Kidney epithelial cell (primary cell): ENCODE data around the gene SLC51B. TPM values are rescaled to one million over a fixed set of nuclear protein-coding genes. Genes with fewer than 3 reads are reported as not detected.

Experiments used
- DNase-seq: peaks from one replicate; pipeline ENCODE4 v3.0.0-alpha.2; 2010; ENCODE audit warnings: low read depth
- H3K27me3 ChIP-seq: 2 replicates; pipeline ENCODE4 v1.6.0; 2011; ENCODE audit warnings: low read length; ENCODE audit not compliant: control insufficient read depth, insufficient read depth
- H3K36me3 ChIP-seq: 2 replicates; pipeline ENCODE4 v1.5.1; 2011; ENCODE audit warnings: low read length; ENCODE audit not compliant: control insufficient read depth, insufficient read depth
- H3K4me3 ChIP-seq: 2 replicates; pipeline ENCODE4 v1.5.1; 2011; ENCODE audit warnings: low read depth, mild to moderate bottlenecking, control low read depth, low read length
- CTCF ChIP-seq: IDR thresholded peaks from 2 replicates; pipeline ENCODE4 v1.5.1; 2011; ENCODE audit warnings: mild to moderate bottlenecking, moderate library complexity, low read length, control low read depth, inconsistent platforms; ENCODE audit not compliant: insufficient read depth, poor library complexity, severe bottlenecking
- total RNA-seq: library from RNA; depleted of rRNA; stranded (reverse); fragments of >200 nt; gene quantifications from 2 replicates; pipeline ENCODE4 v1.2.3, GENCODE V29; 2015

SLC51B gene
- total RNA-seq, 1 donor from 2014 or later = not detected

GRCh38 chr15:65084500-65085206 is 39.5 kb downstream of the SLC51B start:
- DNase-seq = no peak
- TF ChIP-seq CTCF = no peak
- Histone ChIP-seq H3K4me3 (no peak overlapping the region), H3K27me3 (peaks cover 38% of the 10 kb centered on the region), H3K36me3 (no peaks in the 10 kb centered on the region)

- Histone ChIP-seq H3K4me3 (no peak overlapping the region), H3K36me3 (no peaks in the 10 kb centered on the region), H3K27me3 (peaks cover 36% of the 10 kb centered on the region)
- TF ChIP-seq CTCF = no peak
- DNase-seq = no peak
Observed at GRCh38 chr15:65085207-65085753, 40.1 kb downstream of the SLC51B start.

- Histone ChIP-seq H3K36me3 (no peaks in the 10 kb centered on the region), H3K27me3 (peaks cover 34% of the 10 kb centered on the region), H3K4me3 (no peak overlapping the region)
- DNase-seq = no peak
- peak; percentile 65 for TF ChIP-seq CTCF
Observed at GRCh38 chr15:65085990-65086679, 40.9 kb downstream of the SLC51B start.

- peaks cover 31% of the 10 kb centered on the region for H3K27me3 ChIP-seq
- TF ChIP-seq CTCF = peak; percentile 10
- H3K4me3 ChIP-seq = no peak overlapping the region
- DNase-seq = no peak
- H3K36me3 ChIP-seq = no peaks in the 10 kb centered on the region
Observed at GRCh38 chr15:65086680-65087111, 41.5 kb downstream of the SLC51B start.

- peaks cover 30% of the 10 kb centered on the region for H3K27me3 ChIP-seq
- no peak for DNase-seq
- H3K4me3 ChIP-seq = no peak overlapping the region
- H3K36me3 ChIP-seq = no peaks in the 10 kb centered on the region
- TF ChIP-seq CTCF = no peak
Observed at GRCh38 chr15:65087411-65087810, 42.2 kb downstream of the SLC51B start.
